ENCODE results near the gene TAB2. TPM values are rescaled to one million over a fixed set of nuclear protein-coding genes. Genes with fewer than 3 reads are reported as not detected.

Gene TAB2
- total RNA-seq, 3 donors from 2014 or later, result 63.3 to 91.0 (median 75.8) TPM

Other genes starting within 250 kb of the TAB2 start
- gene SUMO4, start 82.5 kb downstream of the TAB2 start, total RNA-seq, result 1 to 10 TPM; 3.0 to 7.8 (median 5.6) TPM
- gene ZC3H12D, start 167.3 kb downstream of the TAB2 start, total RNA-seq, result 1 to 10 TPM; 2.3 to 6.4 (median 3.8) TPM
- 10 to 100 TPM; 34.7 to 46.0 (median 36.2) TPM for gene PPIL4, start 228.3 kb downstream of the TAB2 start, total RNA-seq
- gene GINM1, start 248.7 kb downstream of the TAB2 start, total RNA-seq, result 10 to 100 TPM; 53.1 to 75.8 (median 54.7) TPM